NCI-H1105 (cell line): ENCODE data around the gene DSCAML1.

Experiments used
- DNase-seq: peaks from one replicate; lab custom pipeline; 2025; lab: John Stamatoyannopoulos, UW

The DSCAML1 gene

GRCh38 chr11:117722082-117722481 is 74.9 kb downstream of the DSCAML1 start:
- DNase-seq: no peak

- DNase-seq: no peak
Measured at GRCh38 chr11:117720061-117720511, 76.9 kb downstream of the DSCAML1 start.

- DNase-seq: no peak
Measured at GRCh38 chr11:117719480-117719879, 77.5 kb downstream of the DSCAML1 start.

GRCh38 chr11:117717485-117718314 is 79.3 kb downstream of the DSCAML1 start:
- DNase-seq: peak; percentile 65

DNA sequence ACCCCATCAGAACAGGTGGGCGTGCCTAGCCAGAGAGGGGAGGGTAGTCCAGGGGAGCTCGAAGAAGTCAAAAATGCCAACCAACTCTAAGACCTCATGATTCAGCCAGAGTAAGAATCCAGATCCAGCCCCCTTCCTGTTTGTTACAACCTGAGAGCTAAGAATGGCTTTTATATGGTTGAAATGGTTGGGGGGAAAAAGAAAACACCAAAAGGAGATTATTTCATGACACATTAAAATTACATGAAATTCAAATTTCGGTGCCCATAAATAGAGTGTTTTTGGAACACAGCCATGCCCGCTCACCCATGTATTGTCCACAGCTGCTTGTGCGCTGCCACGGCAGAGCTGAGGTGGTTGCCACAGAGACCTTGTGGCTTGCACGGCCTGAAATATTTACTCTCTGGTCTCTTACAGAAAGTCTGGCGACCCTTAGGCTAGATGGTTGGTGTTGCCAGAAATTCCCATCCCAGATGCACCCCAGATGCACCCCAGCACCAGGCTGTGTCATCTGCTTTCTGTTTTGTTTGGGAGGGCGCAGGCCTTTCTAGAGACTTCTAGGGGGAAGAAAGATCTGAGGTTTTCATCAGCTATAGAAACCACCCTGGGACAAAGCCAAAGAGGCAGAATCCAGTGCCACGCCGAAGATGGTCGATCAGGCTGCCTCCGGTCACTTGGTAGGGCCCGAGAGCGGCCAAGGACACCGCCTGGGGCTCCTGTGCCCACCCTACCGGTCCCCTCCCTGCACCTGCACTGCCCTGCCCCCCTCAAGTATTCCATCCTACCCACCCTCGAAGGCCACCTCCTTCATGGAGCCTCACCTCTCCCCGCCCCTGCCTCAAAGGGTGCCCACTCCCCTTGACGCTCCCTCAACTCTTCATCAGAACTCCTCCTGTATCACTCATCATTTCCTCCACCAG is 80.2 kb downstream of the DSCAML1 start:
- no peak for DNase-seq

DNA sequence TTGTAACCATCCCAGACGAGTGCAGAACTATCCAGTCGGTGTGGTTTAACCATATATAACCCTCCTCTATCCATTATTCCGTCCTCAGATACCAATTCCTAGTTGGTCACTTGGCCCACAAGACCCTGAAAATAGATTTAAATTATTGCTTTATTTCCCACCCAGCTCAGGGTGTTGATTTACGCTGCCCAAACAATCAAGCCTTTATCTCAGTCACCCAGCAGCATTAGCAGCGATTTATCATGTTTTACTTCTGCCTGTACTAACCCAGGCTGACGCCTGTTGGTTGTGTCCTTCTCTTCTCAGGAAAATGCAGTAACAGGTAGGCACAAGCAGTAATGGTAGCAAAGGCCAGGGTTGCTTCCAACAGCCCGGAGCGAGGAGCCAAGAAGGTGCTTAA is 81.2 kb downstream of the DSCAML1 start:
- no peak for DNase-seq

GRCh38 chr11:117713538-117713991 is 83.5 kb downstream of the DSCAML1 start:
- no peak for DNase-seq

GRCh38 chr11:117712530-117712929 is 84.5 kb downstream of the DSCAML1 start:
- DNase-seq: no peak

DNA sequence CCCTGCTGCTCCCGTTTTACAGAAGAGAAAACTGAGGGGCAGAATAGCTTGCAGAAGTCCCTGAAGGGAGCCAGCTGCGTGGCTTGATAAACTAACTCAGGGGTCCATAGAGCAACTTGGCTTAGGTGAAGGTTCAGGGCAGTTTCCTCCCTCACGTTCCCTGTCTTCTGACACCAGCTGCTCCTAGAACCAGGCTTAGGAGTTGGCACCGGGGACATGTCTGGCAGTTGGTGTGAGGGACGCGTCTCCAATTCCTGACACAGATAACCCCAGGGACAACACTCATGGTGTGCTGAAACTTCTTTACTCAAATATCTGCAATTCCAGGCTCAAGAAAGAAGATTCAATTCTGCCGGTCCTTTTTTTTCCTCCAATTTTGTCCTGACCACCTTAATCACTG is 85.7 kb downstream of the DSCAML1 start:
- no peak for DNase-seq

DNA sequence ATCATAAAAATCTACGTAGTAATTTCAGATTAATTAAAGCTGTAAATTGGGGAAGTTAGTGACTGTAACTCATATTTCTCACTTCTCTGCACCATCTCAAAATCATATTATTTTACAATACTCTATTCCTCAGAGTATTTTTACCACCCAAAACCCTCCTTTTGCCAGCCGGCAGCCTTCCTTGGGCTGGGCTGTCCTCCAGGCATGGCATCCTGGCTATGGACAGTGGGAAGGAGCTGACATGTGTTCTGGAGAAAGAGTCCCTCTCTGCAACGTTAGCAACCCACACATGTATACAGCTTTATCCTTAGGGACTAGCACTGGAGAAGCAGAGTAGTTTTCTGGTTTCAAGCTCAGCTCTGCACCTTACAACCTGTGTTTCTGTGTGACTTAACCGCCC is 86.8 kb downstream of the DSCAML1 start:
- DNase-seq: no peak

DNA sequence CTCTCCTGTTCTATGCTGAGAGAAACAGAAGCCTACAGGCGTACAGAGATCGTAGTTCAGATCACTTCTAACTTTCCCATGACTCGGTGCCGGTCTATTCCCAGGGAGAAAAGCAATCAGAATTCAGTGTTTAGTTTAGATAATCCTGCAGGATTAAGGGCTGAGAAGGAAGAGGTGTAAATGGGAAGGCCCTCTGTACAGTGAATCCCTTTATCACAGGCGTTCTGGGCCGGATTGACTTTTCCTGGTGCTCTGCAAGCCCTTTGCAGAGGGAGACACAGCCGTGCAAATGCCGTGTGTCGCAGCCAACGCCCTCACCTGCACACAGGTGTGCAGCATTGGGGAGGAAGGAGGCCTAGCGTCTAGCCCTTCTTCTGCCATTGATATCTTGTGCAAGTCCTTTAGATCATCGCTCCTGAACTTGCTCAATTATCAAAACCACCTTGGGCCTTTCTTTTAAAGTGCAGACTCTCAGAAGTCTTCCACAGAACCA is 90.6 kb downstream of the DSCAML1 start:
- no peak for DNase-seq

DNA sequence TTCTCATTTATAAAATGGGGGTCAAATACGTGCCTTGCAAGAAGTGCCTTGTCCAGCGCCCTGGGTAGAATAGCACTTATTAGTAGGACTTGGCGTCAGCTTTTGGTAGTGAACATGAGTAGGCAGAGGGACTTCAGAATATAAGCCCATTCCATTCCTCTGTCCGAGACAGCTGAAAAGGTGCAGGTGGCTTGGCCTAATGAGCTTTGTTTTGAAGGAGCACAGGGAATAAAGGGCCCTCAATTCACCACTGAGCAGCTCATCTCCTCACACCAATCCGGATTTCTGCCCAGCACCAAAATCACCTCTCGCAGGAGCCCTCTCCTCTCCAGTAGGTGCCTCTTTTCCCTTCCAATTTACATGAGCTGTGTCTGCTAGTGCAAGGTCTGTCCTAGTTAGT is 91.2 kb downstream of the DSCAML1 start:
- no peak for DNase-seq

GRCh38 chr11:117704395-117705100 is 92.5 kb downstream of the DSCAML1 start:
- no peak for DNase-seq

DNA sequence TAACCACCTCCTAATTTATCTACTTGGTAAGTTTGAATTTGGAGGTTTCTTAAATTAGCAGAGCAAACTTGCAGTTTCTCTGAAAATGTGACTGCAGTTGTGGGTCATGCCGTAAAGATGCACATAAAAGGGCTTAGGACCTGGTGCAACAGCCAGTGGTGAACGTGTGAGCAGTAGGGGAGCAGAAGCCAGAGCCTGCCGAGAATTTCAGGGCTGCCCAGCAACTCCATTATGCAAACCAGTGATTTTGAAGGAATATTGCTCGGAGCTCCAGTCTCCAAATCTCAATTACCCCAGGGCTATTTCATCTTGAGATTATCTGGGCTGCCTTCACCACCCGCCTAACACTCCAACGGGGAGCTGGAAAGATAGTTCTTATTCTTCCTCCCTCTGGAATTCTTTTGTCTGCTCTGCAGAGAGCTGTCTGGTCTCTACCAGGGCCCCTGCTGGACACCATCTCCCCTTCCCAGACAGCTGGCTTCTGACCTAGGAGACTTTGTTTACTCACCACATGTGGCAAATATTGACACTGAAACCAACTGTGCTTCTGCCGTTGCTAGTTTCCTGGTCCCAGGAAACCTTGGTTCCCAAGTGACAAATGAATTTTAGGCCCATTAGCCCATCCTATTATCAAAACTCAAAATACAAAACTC is 93.9 kb downstream of the DSCAML1 start:
- DNase-seq: no peak

GRCh38 chr11:117701781-117702180 is 95.2 kb downstream of the DSCAML1 start:
- DNase-seq: no peak

- no peak for DNase-seq
Measured at GRCh38 chr11:117700551-117700950, 96.5 kb downstream of the DSCAML1 start.

- no peak for DNase-seq
Measured at GRCh38 chr11:117697319-117697718, 99.7 kb downstream of the DSCAML1 start.

DNA sequence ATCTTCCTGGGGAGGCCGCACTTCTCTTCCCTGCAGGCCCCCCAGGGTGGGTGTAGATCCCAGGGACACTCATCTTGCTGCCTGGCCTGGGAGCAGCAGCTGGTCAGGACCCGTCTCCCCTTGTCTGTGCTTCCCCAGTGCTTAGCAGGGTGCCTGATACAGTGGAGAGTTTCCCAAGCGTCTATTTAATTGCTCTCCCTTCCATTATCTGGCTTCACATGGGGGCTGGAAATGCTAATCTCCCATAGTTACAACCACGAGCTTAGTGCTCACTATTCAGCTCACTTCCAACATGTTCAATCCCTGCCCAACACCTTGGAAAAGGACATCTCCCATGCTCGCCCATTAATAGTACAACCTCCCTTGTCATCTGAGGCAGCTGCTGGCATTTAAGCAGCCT is 100.5 kb downstream of the DSCAML1 start:
- no peak for DNase-seq

DNA sequence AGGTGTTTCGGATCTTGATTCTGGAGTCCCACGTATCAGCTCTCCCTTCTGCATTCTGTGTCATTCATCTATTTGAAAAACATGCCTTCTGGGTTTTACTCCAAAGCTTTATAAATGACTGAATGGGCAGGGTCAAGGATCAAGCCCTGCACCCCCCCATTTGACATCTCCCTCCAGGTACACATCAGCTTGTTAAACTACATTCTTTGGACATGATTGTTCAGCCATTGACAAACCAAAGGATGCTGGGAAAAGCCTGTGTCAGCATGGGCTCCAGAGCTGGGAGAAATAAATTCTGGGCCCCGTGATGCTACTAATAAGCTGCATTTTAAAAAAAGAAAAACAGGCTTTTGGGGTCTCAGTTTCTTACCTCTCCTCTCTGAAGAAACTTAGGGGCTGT is 103.7 kb downstream of the DSCAML1 start:
- DNase-seq: no peak

GRCh38 chr11:117691516-117691915 is 105.5 kb downstream of the DSCAML1 start:
- no peak for DNase-seq

- no peak for DNase-seq
Measured at GRCh38 chr11:117691218-117691514, 105.8 kb downstream of the DSCAML1 start.
